Right lobe of liver (tissue), 4 donors: Measurements from ENCODE around the gene TUBA1C.

Experiments
- POLR2A ChIP-seq: fragments of 450-650 bp; IDR thresholded peaks from one replicate; pipeline ENCODE4 v1.6.1; 2017; ENCODE audit warnings: antibody characterized with exemption, mild to moderate bottlenecking
- TF ChIP-seq, protein P1 (sequence below), 4 donors: fragments of 200-600 bp in 3 of 4; fragments of 450-650 bp in 1 of 4; IDR thresholded peaks; one replicate each; pipeline versions ENCODE4 v1.5.1 to v1.8.0; 2016 to 2022; ENCODE audit warnings: antibody characterized with exemption in 4 of 4, mild to moderate bottlenecking in 2 of 4
- donor health status: DM: no; HTN: no; CAD: no.
- donor health status: DM: no; HTN: no; CAD: no.
- donor health status: DM: no; HTN: yes; CAD: no.

DNA sequence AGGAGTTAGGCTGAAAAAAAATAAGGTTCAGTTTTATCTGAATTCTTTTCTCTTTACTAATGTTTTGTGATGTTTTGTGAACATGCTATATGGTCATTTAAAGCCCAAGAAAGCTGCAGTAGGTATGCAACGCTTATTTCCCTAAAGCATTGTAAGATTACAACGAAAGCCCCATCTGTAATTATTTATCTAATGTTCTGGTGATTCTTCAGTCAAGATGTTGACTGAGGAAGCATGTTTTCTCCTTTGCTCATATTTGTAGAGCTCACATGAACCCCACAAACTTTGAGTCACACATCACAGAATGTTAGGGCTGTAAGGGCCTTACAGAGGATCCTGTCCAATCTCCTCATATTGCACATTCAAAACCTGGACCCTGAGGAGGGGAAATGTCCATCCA lies 3.2 kb upstream of the TUBA1C start:
- TF ChIP-seq, protein P1, sequence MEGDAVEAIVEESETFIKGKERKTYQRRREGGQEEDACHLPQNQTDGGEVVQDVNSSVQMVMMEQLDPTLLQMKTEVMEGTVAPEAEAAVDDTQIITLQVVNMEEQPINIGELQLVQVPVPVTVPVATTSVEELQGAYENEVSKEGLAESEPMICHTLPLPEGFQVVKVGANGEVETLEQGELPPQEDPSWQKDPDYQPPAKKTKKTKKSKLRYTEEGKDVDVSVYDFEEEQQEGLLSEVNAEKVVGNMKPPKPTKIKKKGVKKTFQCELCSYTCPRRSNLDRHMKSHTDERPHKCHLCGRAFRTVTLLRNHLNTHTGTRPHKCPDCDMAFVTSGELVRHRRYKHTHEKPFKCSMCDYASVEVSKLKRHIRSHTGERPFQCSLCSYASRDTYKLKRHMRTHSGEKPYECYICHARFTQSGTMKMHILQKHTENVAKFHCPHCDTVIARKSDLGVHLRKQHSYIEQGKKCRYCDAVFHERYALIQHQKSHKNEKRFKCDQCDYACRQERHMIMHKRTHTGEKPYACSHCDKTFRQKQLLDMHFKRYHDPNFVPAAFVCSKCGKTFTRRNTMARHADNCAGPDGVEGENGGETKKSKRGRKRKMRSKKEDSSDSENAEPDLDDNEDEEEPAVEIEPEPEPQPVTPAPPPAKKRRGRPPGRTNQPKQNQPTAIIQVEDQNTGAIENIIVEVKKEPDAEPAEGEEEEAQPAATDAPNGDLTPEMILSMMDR (IDR thresholded peaks at IDR 0.05), result no peak
- no peak for TF ChIP-seq POLR2A
